ENCODE measurements around the gene ERVW-1. TPM values are rescaled to one million over a fixed set of nuclear protein-coding genes. Genes with fewer than 3 reads are reported as not detected.

The ERVW-1 gene
- total and polyA plus RNA-seq, 2 experiments from 2014 or later: 0.07 TPM; not detected in 1

DNA sequence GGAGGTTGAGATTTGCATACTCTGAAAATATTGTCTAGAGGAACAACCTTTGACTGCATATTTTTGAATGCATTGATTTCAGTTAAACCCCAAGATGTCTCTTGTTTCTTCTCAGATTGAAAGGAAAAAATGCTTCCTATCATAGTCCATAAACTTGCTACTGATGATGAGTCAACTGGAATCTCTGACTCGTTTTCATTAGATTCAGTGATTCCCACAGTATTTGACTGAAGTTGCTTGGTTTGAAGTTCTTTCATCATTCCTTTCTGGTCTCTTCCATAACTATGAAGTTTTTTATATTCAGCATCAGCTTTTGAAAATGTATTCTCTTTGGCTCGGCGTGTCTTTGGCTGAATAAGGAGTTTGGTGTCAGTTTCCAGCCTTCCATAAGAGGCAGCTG, 39.9 kb upstream of the ERVW-1 start:
- no peak for ATAC-seq
- H3K4me1 ChIP-seq (ENCODE audit: insufficient read depth): no peaks in the 10 kb centered on the region

More for the DNA sequence above, 39.9 kb upstream of the ERVW-1 start:
- Histone ChIP-seq H3K4me2 (no peak overlapping the region), H3K4me3 (no peak overlapping the region), H3K9me2 (ENCODE audit: insufficient read depth) (no peaks in the 10 kb centered on the region), H3K27me3 (ENCODE audit: insufficient read depth) (no peaks in the 10 kb centered on the region), H3F3A (replicated peaks; ENCODE audit: low read depth) (no peaks in the 10 kb centered on the region), H3K36me3 (ENCODE audit: insufficient read depth) (peaks cover 18% of the 10 kb centered on the region; the same call in 1 of the 2 replicates), H4K20me1 (replicated peaks; ENCODE audit: insufficient read depth) (peaks cover 3% of the 10 kb centered on the region; the same call in 1 of the 2 replicates), H2AFZ (no peak overlapping the region), H3K79me2 (replicated peaks; ENCODE audit: insufficient read depth) (no peaks in the 10 kb centered on the region; the same call in 1 of the 2 replicates), H3K27ac (ENCODE audit: low read depth) (no peak overlapping the region)
- no peaks in the 10 kb centered on the region for H3K4me1 Mint-ChIP-seq
- no peaks in the 10 kb centered on the region for H3K27me3 Mint-ChIP-seq (ENCODE audit: insufficient read depth, low read depth, poor library complexity)
- TF ChIP-seq EZH2 (IDR thresholded peaks at IDR 0.05; ENCODE audit: low read depth, unreplicated experiment) (no peak), CREB1 (CRISPR knock-in tag; IDR thresholded peaks at IDR 0.05; ENCODE audit: low read depth) (no peak), ZNF331 (CRISPR knock-in tag; IDR thresholded peaks at IDR 0.05; ENCODE audit: low read depth) (no peak), POLR2AphosphoS5 (IDR thresholded peaks at IDR 0.05; ENCODE audit: low read depth) (no peak), JUNB (IDR thresholded peaks at IDR 0.05; ENCODE audit: unreplicated experiment) (no peak), ZNF114 (CRISPR knock-in tag; IDR thresholded peaks at IDR 0.05) (no peak), NANOG (IDR thresholded peaks at IDR 0.05; ENCODE audit: borderline replicate concordance) (no peak), EZH2phosphoT487 (IDR thresholded peaks at IDR 0.05; ENCODE audit: unreplicated experiment) (no peak), STAT1 (IDR thresholded peaks at IDR 0.05; ENCODE audit: unreplicated experiment) (no peak)
- TF ChIP-seq, protein P1, sequence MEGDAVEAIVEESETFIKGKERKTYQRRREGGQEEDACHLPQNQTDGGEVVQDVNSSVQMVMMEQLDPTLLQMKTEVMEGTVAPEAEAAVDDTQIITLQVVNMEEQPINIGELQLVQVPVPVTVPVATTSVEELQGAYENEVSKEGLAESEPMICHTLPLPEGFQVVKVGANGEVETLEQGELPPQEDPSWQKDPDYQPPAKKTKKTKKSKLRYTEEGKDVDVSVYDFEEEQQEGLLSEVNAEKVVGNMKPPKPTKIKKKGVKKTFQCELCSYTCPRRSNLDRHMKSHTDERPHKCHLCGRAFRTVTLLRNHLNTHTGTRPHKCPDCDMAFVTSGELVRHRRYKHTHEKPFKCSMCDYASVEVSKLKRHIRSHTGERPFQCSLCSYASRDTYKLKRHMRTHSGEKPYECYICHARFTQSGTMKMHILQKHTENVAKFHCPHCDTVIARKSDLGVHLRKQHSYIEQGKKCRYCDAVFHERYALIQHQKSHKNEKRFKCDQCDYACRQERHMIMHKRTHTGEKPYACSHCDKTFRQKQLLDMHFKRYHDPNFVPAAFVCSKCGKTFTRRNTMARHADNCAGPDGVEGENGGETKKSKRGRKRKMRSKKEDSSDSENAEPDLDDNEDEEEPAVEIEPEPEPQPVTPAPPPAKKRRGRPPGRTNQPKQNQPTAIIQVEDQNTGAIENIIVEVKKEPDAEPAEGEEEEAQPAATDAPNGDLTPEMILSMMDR (conservative IDR thresholded peaks at IDR 0.05; ENCODE audit: low read depth in 2 of 2): no peak
- TF ChIP-seq, protein P2, sequence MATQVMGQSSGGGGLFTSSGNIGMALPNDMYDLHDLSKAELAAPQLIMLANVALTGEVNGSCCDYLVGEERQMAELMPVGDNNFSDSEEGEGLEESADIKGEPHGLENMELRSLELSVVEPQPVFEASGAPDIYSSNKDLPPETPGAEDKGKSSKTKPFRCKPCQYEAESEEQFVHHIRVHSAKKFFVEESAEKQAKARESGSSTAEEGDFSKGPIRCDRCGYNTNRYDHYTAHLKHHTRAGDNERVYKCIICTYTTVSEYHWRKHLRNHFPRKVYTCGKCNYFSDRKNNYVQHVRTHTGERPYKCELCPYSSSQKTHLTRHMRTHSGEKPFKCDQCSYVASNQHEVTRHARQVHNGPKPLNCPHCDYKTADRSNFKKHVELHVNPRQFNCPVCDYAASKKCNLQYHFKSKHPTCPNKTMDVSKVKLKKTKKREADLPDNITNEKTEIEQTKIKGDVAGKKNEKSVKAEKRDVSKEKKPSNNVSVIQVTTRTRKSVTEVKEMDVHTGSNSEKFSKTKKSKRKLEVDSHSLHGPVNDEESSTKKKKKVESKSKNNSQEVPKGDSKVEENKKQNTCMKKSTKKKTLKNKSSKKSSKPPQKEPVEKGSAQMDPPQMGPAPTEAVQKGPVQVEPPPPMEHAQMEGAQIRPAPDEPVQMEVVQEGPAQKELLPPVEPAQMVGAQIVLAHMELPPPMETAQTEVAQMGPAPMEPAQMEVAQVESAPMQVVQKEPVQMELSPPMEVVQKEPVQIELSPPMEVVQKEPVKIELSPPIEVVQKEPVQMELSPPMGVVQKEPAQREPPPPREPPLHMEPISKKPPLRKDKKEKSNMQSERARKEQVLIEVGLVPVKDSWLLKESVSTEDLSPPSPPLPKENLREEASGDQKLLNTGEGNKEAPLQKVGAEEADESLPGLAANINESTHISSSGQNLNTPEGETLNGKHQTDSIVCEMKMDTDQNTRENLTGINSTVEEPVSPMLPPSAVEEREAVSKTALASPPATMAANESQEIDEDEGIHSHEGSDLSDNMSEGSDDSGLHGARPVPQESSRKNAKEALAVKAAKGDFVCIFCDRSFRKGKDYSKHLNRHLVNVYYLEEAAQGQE (IDR thresholded peaks at IDR 0.05; ENCODE audit: unreplicated experiment): no peak
- TF ChIP-seq, protein P3, sequence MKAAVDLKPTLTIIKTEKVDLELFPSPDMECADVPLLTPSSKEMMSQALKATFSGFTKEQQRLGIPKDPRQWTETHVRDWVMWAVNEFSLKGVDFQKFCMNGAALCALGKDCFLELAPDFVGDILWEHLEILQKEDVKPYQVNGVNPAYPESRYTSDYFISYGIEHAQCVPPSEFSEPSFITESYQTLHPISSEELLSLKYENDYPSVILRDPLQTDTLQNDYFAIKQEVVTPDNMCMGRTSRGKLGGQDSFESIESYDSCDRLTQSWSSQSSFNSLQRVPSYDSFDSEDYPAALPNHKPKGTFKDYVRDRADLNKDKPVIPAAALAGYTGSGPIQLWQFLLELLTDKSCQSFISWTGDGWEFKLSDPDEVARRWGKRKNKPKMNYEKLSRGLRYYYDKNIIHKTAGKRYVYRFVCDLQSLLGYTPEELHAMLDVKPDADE (IDR thresholded peaks at IDR 0.05): no peak
- TF ChIP-seq, protein P4, sequence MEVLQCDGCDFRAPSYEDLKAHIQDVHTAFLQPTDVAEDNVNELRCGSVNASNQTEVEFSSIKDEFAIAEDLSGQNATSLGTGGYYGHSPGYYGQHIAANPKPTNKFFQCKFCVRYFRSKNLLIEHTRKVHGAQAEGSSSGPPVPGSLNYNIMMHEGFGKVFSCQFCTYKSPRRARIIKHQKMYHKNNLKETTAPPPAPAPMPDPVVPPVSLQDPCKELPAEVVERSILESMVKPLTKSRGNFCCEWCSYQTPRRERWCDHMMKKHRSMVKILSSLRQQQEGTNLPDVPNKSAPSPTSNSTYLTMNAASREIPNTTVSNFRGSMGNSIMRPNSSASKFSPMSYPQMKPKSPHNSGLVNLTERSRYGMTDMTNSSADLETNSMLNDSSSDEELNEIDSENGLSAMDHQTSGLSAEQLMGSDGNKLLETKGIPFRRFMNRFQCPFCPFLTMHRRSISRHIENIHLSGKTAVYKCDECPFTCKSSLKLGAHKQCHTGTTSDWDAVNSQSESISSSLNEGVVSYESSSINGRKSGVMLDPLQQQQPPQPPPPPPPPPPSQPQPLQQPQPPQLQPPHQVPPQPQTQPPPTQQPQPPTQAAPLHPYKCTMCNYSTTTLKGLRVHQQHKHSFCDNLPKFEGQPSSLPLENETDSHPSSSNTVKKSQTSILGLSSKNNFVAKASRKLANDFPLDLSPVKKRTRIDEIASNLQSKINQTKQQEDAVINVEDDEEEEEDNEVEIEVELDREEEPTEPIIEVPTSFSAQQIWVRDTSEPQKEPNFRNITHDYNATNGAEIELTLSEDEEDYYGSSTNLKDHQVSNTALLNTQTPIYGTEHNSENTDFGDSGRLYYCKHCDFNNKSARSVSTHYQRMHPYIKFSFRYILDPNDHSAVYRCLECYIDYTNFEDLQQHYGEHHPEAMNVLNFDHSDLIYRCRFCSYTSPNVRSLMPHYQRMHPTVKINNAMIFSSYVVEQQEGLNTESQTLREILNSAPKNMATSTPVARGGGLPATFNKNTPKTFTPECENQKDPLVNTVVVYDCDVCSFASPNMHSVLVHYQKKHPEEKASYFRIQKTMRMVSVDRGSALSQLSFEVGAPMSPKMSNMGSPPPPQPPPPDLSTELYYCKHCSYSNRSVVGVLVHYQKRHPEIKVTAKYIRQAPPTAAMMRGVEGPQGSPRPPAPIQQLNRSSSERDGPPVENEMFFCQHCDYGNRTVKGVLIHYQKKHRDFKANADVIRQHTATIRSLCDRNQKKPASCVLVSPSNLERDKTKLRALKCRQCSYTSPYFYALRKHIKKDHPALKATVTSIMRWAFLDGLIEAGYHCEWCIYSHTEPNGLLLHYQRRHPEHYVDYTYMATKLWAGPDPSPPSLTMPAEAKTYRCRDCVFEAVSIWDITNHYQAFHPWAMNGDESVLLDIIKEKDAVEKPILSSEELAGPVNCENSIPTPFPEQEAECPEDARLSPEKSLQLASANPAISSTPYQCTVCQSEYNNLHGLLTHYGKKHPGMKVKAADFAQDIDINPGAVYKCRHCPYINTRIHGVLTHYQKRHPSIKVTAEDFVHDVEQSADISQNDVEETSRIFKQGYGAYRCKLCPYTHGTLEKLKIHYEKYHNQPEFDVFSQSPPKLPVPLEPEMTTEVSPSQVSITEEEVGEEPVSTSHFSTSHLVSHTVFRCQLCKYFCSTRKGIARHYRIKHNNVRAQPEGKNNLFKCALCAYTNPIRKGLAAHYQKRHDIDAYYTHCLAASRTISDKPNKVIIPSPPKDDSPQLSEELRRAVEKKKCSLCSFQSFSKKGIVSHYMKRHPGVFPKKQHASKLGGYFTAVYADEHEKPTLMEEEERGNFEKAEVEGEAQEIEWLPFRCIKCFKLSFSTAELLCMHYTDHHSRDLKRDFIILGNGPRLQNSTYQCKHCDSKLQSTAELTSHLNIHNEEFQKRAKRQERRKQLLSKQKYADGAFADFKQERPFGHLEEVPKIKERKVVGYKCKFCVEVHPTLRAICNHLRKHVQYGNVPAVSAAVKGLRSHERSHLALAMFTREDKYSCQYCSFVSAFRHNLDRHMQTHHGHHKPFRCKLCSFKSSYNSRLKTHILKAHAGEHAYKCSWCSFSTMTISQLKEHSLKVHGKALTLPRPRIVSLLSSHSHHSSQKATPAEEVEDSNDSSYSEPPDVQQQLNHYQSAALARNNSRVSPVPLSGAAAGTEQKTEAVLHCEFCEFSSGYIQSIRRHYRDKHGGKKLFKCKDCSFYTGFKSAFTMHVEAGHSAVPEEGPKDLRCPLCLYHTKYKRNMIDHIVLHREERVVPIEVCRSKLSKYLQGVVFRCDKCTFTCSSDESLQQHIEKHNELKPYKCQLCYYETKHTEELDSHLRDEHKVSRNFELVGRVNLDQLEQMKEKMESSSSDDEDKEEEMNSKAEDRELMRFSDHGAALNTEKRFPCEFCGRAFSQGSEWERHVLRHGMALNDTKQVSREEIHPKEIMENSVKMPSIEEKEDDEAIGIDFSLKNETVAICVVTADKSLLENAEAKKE (CRISPR knock-in tag; IDR thresholded peaks at IDR 0.05): no peak
- H3K4me3 Mint-ChIP-seq: no peak overlapping the region
- DNase-seq (ENCODE audit: low spot score): no peak
- no peak overlapping the region for H3K27ac Mint-ChIP-seq
- H3K9me3 Mint-ChIP-seq: no peaks in the 10 kb centered on the region
- peaks cover 20% of the 10 kb centered on the region; the same call in 2 of the 3 replicates for H3K36me3 Mint-ChIP-seq (ENCODE audit: low read depth)
